OCI-LY1 (cell line): ENCODE measurements around the gene PWP1.

Experiments used
- EZH2 ChIP-seq: fragments of 200-600 bp; sonication (generic), shearing (Covaris generic); IDR thresholded peaks from 2 replicates; pipeline ENCODE4 v1.8.0; 2017; ENCODE audit warnings: borderline replicate concordance, mixed run types, mild to moderate bottlenecking, antibody characterized with exemption, low read length, moderate library complexity, mixed read lengths
- TF ChIP-seq, protein P1 (sequence below): fragments of 200-600 bp; sonication (generic), shearing (Covaris generic); IDR thresholded peaks from 2 replicates; pipeline ENCODE4 v1.5.1; 2017; ENCODE audit warnings: mild to moderate bottlenecking, antibody characterized with exemption, low read length, moderate library complexity, mixed read lengths

DNA sequence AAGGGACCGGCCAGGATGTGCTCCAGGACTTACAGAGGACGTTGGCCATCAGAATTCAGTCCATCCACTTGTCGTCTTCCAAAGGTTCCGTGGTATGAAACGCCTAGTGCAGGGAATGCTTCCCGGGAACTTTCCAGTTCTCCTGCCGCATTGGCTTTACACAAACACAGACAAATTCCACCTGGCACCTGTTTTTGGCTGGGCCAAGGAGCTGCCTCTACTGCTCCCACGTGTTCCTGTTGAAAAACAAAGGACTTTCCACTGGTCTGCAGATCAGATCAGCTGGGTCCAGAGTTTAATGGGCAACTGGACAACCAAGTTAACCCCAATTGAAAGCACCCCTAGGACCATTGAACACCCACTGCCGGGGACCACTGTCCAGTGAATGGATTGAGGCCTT lies 28.0 kb upstream of the PWP1 start:
- TF ChIP-seq, protein P1, sequence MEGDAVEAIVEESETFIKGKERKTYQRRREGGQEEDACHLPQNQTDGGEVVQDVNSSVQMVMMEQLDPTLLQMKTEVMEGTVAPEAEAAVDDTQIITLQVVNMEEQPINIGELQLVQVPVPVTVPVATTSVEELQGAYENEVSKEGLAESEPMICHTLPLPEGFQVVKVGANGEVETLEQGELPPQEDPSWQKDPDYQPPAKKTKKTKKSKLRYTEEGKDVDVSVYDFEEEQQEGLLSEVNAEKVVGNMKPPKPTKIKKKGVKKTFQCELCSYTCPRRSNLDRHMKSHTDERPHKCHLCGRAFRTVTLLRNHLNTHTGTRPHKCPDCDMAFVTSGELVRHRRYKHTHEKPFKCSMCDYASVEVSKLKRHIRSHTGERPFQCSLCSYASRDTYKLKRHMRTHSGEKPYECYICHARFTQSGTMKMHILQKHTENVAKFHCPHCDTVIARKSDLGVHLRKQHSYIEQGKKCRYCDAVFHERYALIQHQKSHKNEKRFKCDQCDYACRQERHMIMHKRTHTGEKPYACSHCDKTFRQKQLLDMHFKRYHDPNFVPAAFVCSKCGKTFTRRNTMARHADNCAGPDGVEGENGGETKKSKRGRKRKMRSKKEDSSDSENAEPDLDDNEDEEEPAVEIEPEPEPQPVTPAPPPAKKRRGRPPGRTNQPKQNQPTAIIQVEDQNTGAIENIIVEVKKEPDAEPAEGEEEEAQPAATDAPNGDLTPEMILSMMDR = no peak
- no peak for TF ChIP-seq EZH2
